GM18858 (cell line): ENCODE results near the gene CD276.

Experiments used
- ATAC-seq: cut with Tn5 transposase; IDR thresholded peaks from one replicate; pipeline ENCODE4 v1.9.1; 2021; ENCODE audit not compliant: unreplicated experiment

CD276 gene

GRCh38 chr15:73746883-73747282 lies 62.7 kb downstream of the CD276 start:
- ATAC-seq = no peak

- no peak for ATAC-seq
Observed at GRCh38 chr15:73747847-73748590, 63.8 kb downstream of the CD276 start.

- no peak for ATAC-seq
Observed at GRCh38 chr15:73748730-73749129, 64.5 kb downstream of the CD276 start.

DNA sequence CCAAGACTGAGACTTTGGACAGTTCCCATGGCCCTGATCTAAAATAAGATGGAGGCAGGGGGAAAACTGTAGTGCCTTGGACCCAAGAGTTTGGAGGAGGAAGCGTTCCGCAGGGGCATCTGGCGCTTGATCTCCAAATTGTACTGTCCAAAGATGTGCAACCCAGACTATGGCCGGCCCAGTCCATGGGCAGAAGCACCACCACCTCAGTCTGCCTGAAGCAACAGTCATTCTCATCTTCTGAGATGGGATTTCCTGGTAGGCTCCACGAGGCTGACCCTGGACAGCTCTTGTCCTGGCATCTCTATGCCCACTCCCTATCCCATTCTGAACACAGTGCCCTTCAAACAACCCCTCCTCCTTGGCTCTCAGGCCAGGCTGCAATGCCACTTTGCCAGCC lies 65.3 kb downstream of the CD276 start:
- ATAC-seq = no peak

- no peak for ATAC-seq
Observed at GRCh38 chr15:73749971-73750370, 65.8 kb downstream of the CD276 start.

- no peak for ATAC-seq
Observed at GRCh38 chr15:73750438-73750837, 66.3 kb downstream of the CD276 start.

DNA sequence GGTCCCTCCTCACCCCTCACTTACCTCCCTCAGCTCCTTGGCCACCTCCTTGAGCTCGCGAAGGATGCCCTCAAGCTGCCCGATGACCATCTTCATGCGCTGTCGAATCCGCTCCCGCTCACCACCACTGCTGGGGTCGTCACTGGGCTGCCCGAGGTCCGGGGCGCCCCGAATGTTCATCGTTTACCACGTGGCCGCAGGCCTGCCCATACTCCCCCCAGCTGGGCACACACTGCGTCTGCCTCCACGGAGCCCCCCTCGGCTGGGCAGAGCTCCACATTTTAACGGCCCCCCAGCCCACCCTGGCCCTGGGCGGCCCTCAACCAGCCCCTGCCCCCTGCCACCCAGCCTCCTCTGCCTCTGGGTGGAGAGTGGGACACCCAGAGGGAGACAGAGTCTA lies 66.8 kb downstream of the CD276 start:
- no peak for ATAC-seq

- ATAC-seq = no peak
Observed at GRCh38 chr15:73751511-73751898, 67.3 kb downstream of the CD276 start.

DNA sequence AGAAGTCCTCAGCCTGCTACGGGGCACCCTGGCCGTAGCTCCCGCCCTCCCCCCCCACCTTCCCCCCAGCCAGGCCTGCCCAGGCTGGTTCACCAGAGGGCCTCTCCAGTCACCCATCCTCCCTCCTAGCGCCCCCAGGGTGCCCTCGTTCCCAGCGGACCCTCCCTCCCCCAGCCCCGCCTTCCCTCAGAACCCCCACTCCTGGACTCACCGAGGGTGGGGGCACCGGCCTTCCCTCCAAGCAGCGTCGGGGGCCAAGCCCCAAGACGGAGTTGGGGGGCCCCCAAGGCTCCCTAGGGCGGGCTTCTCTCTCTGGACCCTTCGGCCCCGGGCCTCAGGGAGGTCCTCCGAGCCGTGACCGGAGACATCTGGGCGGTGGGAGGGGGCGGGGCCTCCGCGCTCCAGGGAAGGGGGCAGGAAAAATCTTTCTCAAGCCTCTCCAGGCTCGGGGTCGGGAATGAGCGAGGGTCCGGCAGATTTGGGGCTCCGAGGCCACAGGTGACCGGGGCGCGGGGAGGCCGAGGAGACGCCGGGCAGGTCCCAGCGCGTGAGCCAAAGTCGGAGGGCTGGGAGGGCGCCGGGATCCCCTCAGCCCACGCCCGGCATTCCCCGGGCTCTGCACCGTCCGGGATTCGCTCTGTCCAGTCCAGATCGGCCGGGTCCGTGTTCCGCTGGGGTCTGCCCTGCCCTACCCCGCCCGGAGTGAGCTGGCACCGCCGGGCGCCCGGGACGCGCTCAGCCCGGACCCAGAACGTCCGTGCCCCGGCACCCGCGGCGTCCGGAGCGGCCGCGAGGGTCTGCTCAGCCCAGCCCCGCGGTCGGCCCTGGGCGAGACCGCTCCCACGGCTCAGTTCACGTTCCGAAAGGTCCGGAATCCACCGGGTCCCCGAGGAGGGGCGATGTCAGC lies 68.0 kb downstream of the CD276 start:
- no peak for ATAC-seq

DNA sequence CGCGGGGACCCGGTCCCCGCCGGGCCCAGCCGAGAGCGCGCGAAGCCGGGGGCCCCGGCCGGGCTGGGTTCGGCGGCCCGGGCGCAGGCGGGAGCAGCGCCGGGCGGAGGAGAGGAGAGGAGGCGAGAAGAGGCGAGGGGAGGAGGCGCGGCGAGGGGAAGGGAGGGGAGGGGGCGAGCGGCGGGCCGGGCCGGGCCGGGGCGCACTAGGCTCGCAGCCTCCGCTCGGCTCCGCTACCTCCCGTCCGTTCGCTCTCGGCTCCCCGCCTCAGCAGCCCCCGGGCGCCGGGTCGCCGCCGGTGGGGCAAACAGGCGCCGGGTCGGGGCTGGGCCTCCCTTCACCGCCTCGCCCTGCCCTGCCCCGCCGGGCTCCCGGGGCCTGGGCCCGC lies 68.6 kb downstream of the CD276 start:
- ATAC-seq = no peak

- ATAC-seq = no peak
Observed at GRCh38 chr15:73753250-73754130, 69.3 kb downstream of the CD276 start, which contains the start of gene INSYN1. INSYN1 (minus strand) TSS chr15:73753351; CDS start chr15:73751130, 2,221 bp downstream.

- ATAC-seq = no peak
Observed at GRCh38 chr15:73754461-73754860, 70.3 kb downstream of the CD276 start.

GRCh38 chr15:73755481-73755880 lies 71.3 kb downstream of the CD276 start:
- ATAC-seq = no peak

GRCh38 chr15:73755946-73756345 lies 71.8 kb downstream of the CD276 start:
- no peak for ATAC-seq

GRCh38 chr15:73756390-73756789 lies 72.2 kb downstream of the CD276 start:
- ATAC-seq = no peak

DNA sequence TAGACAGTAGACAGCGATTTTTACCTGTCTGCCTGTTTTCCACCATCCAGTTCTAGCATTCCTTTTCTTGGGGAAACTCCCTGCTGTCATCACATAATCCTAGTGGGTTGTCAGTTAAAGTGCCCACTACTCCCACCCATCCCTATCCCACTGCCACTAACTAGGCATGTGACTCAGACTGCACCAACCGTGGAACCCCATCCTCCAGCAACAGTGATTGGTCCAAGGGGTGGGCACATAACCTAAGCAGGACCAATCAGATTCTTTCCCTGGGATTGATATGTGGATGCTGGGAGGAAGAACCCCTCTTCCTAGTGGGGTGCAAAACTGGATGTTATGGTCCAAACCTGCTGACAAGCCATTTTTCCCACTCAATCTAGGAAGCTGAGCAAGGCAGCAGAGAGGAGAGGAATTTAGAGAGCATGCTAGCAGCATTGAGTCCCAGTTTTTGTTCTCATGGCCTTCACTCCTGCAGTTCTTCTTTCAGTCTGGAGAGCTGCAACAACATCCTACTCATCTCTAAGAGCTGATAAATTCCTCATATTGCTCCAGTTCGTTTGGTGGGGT lies 72.8 kb downstream of the CD276 start:
- no peak for ATAC-seq

GRCh38 chr15:73757571-73757970 lies 73.4 kb downstream of the CD276 start:
- no peak for ATAC-seq

DNA sequence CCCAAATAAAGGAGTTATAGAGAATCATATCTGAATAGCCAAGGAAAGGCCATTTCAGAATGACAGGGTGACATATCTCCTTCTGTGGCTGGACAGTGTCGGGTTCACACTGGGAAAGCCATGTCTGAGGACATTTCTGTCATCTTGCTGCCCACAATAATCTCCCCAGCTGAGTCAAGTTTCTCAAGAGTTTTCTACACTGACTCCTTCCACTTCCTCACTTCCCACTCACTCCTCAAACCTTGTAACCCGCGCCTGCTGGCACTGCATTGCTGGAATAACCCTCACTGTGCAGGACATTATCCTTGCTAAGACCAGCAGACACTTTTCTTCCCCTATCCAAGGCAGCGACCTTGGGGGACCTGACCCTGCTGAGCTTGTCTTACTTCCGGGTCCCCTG lies 74.3 kb downstream of the CD276 start:
- ATAC-seq = no peak

GRCh38 chr15:73760330-73761329 lies 76.4 kb downstream of the CD276 start:
- ATAC-seq = no peak

- no peak for ATAC-seq
Observed at GRCh38 chr15:73763931-73764330, 79.7 kb downstream of the CD276 start.
